ENCODE results near the gene ZNF181.

DNA sequence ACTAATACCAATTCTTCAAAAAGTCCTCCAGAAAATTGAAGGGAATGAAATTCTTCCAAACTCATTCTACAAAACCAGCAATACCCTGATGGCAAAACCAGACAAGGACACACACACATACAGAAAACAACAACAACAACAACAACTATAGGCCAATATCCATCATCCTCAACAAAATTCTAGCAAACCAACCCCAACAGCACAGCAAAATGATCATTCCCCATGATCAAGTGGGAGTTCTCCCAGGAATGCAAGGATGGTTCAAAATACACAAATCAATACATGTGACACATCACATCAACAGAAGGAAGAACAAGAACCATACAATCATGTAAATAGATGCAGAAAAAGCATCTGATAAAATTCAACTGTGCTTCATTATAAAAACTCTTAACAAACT lies 18.7 kb upstream of the ZNF181 start:
- TF ChIP-seq, protein P1, sequence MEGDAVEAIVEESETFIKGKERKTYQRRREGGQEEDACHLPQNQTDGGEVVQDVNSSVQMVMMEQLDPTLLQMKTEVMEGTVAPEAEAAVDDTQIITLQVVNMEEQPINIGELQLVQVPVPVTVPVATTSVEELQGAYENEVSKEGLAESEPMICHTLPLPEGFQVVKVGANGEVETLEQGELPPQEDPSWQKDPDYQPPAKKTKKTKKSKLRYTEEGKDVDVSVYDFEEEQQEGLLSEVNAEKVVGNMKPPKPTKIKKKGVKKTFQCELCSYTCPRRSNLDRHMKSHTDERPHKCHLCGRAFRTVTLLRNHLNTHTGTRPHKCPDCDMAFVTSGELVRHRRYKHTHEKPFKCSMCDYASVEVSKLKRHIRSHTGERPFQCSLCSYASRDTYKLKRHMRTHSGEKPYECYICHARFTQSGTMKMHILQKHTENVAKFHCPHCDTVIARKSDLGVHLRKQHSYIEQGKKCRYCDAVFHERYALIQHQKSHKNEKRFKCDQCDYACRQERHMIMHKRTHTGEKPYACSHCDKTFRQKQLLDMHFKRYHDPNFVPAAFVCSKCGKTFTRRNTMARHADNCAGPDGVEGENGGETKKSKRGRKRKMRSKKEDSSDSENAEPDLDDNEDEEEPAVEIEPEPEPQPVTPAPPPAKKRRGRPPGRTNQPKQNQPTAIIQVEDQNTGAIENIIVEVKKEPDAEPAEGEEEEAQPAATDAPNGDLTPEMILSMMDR (IDR thresholded peaks at IDR 0.05), result no peak
- TF ChIP-seq ELF4 (CRISPR knock-in tag; IDR thresholded peaks at IDR 0.05; ENCODE audit: low read depth) (no peak), TEAD4 (CRISPR knock-in tag; IDR thresholded peaks at IDR 0.05) (no peak)

All from WTC11 (cell line).